ENCODE results near the gene ARMH2.

DNA sequence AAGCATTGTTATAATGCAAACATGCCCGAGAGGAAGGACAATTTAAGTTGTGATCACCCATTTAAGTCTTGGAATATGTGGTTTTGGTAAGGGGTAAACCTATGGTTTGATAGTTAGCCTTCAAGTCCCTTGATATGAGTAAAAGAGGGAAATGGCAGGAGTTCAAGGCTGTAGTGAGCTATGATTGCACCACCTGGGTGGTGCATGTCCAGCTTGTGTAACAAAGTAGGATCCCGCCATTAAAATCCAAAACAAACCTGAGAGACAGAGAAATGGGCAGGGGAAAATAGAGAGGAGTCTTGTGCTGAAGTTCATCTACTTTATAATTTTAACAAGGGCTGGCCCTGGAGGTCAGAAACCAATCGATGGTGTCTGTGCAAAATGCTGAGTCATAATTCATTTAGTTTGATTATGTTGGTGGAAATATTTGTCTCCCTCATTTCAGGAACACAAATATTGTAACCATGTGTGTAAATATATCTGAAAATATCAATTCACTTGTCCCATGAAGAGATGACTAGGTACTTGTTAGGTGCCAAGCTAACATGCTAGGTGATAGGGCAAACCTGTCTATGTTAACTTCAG lies 23.2 kb upstream of the ARMH2 start:
- TF ChIP-seq, protein P1, sequence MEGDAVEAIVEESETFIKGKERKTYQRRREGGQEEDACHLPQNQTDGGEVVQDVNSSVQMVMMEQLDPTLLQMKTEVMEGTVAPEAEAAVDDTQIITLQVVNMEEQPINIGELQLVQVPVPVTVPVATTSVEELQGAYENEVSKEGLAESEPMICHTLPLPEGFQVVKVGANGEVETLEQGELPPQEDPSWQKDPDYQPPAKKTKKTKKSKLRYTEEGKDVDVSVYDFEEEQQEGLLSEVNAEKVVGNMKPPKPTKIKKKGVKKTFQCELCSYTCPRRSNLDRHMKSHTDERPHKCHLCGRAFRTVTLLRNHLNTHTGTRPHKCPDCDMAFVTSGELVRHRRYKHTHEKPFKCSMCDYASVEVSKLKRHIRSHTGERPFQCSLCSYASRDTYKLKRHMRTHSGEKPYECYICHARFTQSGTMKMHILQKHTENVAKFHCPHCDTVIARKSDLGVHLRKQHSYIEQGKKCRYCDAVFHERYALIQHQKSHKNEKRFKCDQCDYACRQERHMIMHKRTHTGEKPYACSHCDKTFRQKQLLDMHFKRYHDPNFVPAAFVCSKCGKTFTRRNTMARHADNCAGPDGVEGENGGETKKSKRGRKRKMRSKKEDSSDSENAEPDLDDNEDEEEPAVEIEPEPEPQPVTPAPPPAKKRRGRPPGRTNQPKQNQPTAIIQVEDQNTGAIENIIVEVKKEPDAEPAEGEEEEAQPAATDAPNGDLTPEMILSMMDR (IDR thresholded peaks at IDR 0.05; ENCODE audit: poor library complexity, severe bottlenecking): no peak
- TF ChIP-seq EZH2 (IDR thresholded peaks at IDR 0.05; ENCODE audit: borderline replicate concordance, insufficient read depth, low read length, poor library complexity, severe bottlenecking) (no peak), POLR2AphosphoS5 (IDR thresholded peaks at IDR 0.05) (no peak), TAF1 (IDR thresholded peaks at IDR 0.05; ENCODE audit: low read depth) (no peak), EP300 (conservative IDR thresholded peaks at IDR 0.05; ENCODE audit: poor library complexity, severe bottlenecking) (no peak), RAD21 (conservative IDR thresholded peaks at IDR 0.05) (no peak), SMC3 (conservative IDR thresholded peaks at IDR 0.05; ENCODE audit: poor library complexity) (no peak), MXI1 (conservative IDR thresholded peaks at IDR 0.05; ENCODE audit: poor library complexity, severe bottlenecking) (no peak)

Data from neural cell (in vitro differentiated cells).